Raji (cell line): Measurements from ENCODE around the gene OR5AC2.

Experiments used
- POLR2A ChIP-seq: IDR thresholded peaks from 2 replicates; pipeline ENCODE4 v1.6.1; 2011; ENCODE audit warnings: low read depth, low read length, control low read depth; ENCODE audit not compliant: insufficient read depth

Gene OR5AC2

DNA sequence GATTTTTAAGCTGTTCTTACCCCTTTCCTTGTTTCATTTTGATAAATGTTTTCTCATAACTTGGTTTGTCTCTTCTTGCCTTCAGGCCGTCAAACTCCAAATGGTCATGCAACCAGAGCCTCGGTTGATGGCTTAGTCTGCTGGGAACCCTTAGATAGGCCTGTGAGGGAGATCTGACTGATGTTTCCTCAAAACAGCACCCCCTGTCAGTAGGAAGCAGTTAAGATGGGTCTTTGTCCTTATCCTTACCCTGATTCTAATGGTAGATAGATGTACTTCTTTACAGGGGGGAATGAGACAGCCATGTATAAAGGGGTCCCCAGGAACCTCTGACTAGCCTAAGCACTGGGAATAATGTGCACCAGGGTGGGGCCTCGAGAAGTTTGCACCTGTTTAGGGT lies 27.3 kb downstream of the OR5AC2 start:
- TF ChIP-seq POLR2A = no peak

DNA sequence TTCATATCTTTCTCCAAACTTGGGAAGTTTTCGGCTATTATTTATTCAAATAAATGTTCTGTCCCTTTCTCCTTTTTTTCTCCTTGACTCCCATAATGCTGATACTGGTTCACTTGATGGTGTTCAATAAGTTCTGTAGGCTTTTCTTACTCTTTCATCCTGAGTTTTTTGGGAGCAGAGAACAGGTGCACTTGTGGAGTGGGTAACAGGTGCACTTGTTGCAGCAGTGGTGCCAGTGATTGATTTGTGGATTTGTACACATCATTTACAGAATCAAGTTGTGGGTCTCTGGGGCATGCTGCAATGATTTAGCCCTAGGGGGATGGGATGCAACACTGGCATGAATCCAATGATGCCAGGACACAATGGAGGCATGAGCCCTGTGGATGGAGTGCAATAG lies 28.7 kb downstream of the OR5AC2 start:
- TF ChIP-seq POLR2A = no peak

DNA sequence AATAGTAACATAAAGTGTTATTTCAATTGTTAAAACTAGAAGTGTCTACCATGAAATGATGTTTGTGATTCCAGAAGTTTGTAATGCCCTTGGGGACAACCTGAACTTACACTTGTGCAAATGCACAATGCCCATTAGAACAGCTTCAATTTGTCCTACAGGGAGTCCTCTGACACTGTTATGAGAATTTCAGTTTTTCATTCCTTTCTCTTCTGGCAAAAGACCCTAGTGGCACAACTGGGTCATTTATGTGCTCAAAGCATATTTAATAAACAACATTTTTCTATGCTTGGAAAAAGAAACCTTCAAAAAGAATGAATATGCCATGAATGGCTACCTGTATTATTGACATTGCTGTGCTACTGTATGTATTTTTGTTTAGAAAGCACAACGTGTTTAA lies 43.4 kb downstream of the OR5AC2 start, which contains the start of gene OR5H1:
Gene OR5H1 (plus strand): TSS at position 301 of the 400 bp plus-strand sequence. CDS start 1,977 bp downstream, outside the sequence.
- no peak for TF ChIP-seq POLR2A

DNA sequence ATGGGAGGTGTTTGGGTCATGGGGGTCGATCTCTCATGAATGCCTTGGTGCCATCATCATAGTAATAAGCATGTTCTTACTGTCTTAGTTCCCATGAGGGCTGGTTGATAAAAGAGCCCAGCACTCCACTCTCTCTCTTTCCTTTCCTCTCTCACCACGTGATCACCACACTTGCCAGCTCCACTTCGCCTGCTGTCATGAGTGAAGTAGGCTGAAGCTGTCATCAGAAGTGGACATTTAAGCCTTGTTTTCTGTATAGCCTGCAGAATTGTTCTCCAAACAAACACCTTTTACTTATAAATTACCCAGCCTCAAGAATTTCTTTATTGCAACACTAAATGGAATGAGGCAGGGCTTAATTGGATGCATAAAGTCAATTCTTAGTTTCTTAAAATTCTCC lies 49.7 kb downstream of the OR5AC2 start:
- no peak for TF ChIP-seq POLR2A
